Activated naive CD4-positive, alpha-beta T cell treated with anti-CD3 and anti-CD28 coated beads, Interleukin-2, amount 10 ng/mL, durations not matched to agents 7 days and 5 days (primary cell): Measurements from ENCODE around the gene SYVN1.
A peak's percentile ranks its signal among the peaks of the same experiment; 100 is the strongest.
"Not testable (repeated sequence)": the region's sequence is repeated elsewhere in the genome, so short reads cannot be mapped to it uniquely, and the experiment has no call there.

ENCODE experiments used
- CTCF ChIA-PET: fragments of 350-600 bp; sonication (Branson Sonifier 250); formaldehyde crosslinking; loops from one replicate; lab custom pipeline; 2021; ENCODE audit warnings: antibody characterized with exemption; lab: Charles Lee
- DNase-seq: peaks from one replicate; pipeline ENCODE4 v3.0.0-alpha.2; 2020
- H3K27ac Mint-ChIP-seq: one replicate; pipeline ENCODE4 v1.8.0; 2021; ENCODE audit warnings: mild to moderate bottlenecking, moderate library complexity, mixed read lengths
- H3K27me3 Mint-ChIP-seq: one replicate; pipeline ENCODE4 v1.8.0; 2021; ENCODE audit warnings: mild to moderate bottlenecking, mixed read lengths
- H3K36me3 Mint-ChIP-seq: one replicate; pipeline ENCODE4 v1.8.0; 2021; ENCODE audit warnings: mixed read lengths
- H3K4me1 Mint-ChIP-seq: one replicate; pipeline ENCODE4 v1.8.0; 2021; ENCODE audit warnings: mixed read lengths
- H3K4me3 Mint-ChIP-seq: one replicate; pipeline ENCODE4 v1.8.0; 2021; ENCODE audit warnings: mild to moderate bottlenecking, moderate library complexity, mixed read lengths
- H3K9me3 Mint-ChIP-seq: one replicate; pipeline ENCODE4 v1.8.0; 2021; ENCODE audit warnings: mixed read lengths

SYVN1 gene

DNA sequence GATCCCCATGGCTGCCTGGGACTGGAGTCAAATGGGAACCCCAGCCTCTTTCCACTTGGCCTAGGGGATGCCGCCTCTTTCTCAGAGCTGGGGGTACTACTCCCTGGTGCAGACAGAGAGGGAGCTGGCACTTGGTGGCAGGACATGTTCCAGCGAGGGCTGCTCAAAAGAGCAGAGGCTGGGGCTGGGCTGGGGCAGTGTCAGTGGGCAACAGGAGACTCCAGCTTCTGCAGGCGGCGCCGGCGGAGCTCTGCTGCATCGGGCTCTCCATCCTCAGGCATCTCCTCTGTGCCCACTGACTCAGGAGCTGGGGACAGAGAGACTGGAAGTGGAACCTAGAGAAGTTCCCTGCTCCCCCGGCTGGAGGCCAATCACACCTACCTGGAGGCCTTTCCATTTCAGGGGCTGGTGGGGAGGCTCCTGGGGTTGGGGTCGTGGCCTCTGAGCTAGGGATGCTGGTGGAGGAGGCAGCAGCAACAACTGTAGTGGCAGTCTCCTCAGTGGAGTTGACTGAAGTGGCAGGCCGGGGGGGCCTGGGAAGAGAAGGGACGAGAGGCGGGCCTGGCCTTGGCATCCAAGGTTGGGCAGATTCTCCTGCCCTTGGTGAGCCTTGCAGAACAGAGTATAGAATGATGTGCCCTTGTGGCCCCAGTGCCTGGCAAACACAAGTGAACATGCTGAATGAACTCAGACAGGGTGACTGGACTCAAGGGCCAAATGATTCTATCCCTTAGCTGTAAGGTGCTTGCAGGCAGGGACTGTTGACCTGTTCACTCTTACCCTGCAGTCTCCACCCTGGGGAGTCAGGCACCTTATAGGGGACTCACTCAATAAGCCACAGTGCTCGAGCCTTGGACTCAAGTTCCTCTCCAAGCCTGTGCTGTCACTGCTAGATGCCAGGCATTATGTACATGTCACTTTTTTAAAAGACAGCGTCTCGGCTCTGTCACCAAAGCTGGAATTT, 5.9 kb downstream of the SYVN1 start:
- H3K27ac Mint-ChIP-seq, result peak overlapping the region; percentile 37

DNA sequence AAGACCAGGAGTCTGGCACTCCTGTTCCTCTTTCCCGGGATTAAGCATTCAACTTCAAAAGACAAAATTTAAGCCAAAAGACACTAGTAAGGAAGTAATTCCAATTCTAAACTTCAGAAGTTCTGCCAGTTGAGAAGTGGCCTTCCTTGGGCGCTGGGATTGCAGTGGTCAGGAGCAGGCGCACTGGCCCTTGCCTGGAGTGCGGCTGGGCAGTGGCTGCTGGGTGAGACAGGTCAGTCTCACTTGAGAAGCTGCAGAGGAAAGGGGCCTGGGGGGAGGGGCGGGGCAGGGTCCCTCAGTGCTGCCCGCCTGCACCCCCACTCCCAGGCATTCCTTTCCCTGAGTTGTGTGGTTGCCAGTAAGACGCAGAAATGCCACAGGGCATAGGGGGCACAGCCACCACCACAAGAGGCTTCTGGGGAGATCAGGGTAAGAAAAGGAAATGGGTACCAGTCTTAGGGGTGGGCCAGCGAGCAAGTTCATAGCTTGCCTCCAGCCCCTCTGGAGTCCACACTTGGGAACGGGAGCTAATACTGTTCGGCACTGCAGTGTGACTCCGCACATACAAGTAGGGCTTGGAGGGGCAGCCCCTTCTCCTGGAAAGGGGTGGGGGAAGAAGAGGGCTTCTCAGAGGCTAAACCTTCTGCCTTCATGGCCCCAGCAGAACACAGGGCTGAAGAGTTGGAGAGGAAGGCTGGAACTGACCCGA, 6.7 kb downstream of the SYVN1 start:
- Mint-ChIP-seq H3K9me3 (no peaks in the 10 kb centered on the region), H3K27me3 (no peaks in the 10 kb centered on the region), H3K36me3 (peaks cover 44% of the 10 kb centered on the region), H3K27ac (no peak overlapping the region), H3K4me1 (peaks cover 27% of the 10 kb centered on the region), H3K4me3 (no peak overlapping the region)
- CTCF ChIA-PET, result interaction anchor here (0.9 kb wide), 1 partner anchor 53 kb away, joined by 4 read pairs; no protein-coding TSS in a partner anchor
- no peak for DNase-seq

More for the DNA sequence above, 5.9 kb downstream of the SYVN1 start:
- Mint-ChIP-seq H3K9me3 (no peaks in the 10 kb centered on the region), H3K27me3 (no peaks in the 10 kb centered on the region), H3K36me3 (peaks cover 50% of the 10 kb centered on the region), H3K4me1 (peaks cover 29% of the 10 kb centered on the region), H3K4me3 (no peak overlapping the region)
- CTCF ChIA-PET, result interaction anchor here (0.9 kb wide), 1 partner anchor 53 kb away, joined by 4 read pairs; no protein-coding TSS in a partner anchor
- no peak for DNase-seq

DNA sequence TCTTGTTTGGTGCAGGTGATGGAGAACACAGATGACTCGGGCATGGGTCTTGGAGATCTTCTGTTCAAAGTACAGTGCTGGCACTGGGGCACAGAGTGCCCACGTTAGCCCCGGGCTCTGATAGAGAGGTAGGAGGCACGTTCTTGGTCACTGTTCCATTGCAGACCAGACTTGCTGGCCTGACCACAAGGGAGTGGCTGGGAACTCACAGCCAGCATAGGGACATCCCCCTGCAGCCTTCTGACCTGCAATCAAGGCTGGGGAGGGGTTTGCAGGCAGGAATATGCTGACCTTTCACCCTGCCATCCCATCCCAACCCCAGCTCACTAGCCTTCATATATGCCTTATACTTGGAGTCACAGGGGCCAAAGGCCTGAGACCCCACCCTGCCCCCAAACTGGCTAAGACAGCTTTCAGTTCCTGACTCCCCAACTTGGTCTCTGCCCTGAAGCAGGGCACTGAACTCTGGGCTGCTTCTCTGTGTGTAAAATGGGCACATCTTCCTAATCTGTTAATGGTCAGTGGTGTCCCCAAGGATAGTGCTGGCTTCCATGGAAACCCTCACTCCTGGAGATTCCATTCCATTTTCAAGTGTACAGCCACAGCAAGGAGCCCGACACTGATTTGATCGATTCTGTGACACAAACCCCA, 7.6 kb downstream of the SYVN1 start:
- no peaks in the 10 kb centered on the region for H3K9me3 Mint-ChIP-seq
- peaks cover 26% of the 10 kb centered on the region for H3K4me1 Mint-ChIP-seq
- no peaks in the 10 kb centered on the region for H3K27me3 Mint-ChIP-seq
- no peak for DNase-seq
- CTCF ChIA-PET, result interaction anchor here (0.9 kb wide), 1 partner anchor 16 kb away, joined by 3 read pairs; no protein-coding TSS in a partner anchor
- no peak overlapping the region for H3K4me3 Mint-ChIP-seq
- peaks cover 47% of the 10 kb centered on the region for H3K36me3 Mint-ChIP-seq
- H3K27ac Mint-ChIP-seq, result peak overlapping the region; percentile 71

GRCh38 chr11:65125197-65126056, 8.9 kb downstream of the SYVN1 start:
- no peak for DNase-seq
- Mint-ChIP-seq H3K27me3 (no peaks in the 10 kb centered on the region), H3K4me1 (peaks cover 32% of the 10 kb centered on the region), H3K36me3 (peaks cover 52% of the 10 kb centered on the region), H3K9me3 (no peaks in the 10 kb centered on the region), H3K27ac (no peak overlapping the region), H3K4me3 (no peak overlapping the region)
- CTCF ChIA-PET, result interaction anchor here (0.9 to 1.1 kb wide), 2 partner anchors 12 to 15 kb away, joined by 3 read pairs; no protein-coding TSS in a partner anchor

DNA sequence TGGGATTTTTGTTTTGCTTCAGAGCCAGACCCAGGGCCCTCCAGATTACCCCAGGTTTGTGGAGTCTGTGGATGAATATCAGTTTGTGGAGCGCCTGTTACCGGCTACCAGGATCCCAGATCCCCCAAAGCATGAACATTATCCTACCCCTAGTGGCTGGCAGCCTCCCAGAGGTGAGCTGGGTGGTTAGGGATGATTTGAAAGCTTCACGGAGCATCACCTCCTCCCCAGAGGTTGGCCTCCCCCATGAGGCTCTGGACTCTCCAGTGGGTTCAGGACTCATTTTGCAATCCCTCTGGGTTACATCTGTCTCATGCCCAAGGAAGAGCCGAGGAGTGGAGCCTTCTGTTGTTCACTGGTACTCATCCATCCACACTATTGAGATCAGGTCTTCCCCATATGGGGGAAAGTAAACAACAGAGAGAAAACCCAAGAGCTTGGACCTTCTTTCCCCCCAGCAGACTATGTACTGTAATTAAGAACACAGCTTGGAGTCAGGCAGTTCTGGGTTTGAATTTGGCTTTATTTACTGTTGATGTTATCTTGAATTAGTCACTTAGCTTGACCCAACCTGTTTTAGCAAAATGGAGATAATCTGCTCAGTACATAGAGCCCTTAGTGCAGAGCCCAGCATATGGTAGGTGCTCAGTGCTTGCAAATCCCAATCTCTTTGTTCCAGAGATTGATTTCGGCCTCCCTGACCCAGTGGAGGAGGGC, 9.7 kb downstream of the SYVN1 start:
- H3K27me3 Mint-ChIP-seq, result no peaks in the 10 kb centered on the region
- H3K36me3 Mint-ChIP-seq, result peaks cover 54% of the 10 kb centered on the region
- no peak overlapping the region for H3K4me3 Mint-ChIP-seq
- CTCF ChIA-PET, result interaction anchor here (1.1 kb wide), 1 partner anchor 13 kb away, joined by 3 read pairs; no protein-coding TSS in a partner anchor
- H3K4me1 Mint-ChIP-seq, result peaks cover 39% of the 10 kb centered on the region
- DNase-seq, result no peak
- H3K27ac Mint-ChIP-seq, result peak overlapping the region; percentile 14
- H3K9me3 Mint-ChIP-seq, result no peaks in the 10 kb centered on the region

DNA sequence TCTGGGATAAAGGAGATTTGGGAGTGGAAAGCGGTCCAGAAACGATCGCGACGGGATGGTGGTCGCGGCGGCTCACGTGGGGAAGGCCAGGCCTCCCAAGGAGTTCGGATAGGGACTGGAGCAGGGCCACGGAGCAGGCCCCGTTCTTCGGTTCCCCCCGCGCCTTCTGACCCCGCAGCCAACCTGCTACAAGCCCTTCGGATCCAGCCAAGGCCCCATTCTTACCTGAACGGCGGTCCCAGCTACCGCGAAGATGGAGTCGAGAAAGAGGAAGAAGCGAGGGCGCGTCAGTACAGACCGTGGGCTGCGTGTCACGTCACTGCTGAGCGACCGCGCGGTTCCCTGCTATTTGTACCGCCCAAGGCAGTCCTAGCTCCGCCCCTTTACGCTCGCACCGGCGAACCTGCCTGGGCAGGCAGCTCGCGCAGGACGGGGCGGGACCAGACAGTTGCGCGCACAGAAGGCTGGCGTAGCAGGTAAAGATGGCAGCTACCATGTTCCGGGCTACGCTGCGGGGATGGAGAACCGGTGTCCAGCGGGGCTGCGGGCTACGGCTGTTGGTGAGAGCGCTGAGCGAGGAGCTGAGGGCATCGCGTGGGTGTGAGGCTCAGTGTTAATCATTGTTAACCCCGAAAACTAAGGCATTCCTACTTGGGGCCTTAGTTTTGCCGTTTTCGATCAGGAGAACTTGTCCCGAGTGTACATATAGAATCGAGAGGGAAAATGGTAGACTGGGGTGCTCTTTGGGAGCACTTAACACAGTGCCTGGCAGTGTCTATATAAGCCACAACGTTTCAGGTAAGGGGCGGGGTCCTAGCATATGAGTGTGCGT, 12.2 kb downstream of the SYVN1 start, which contains the start of the genes FAU and MRPL49:
Gene FAU, minus strand, starts transcription at position 270 of the 832 bp plus-strand sequence. CDS start 321 bp downstream, outside the sequence.
Gene MRPL49, plus strand, starts transcription at position 457 of the 832 bp plus-strand sequence. Its CDS starts 26 bp downstream, at position 483.
- DNase-seq, result peak; percentile 100
- H3K27me3 Mint-ChIP-seq, result no peaks in the 10 kb centered on the region
- no peaks in the 10 kb centered on the region for H3K9me3 Mint-ChIP-seq
- CTCF ChIA-PET, result interaction anchor here (0.7 to 4.3 kb wide), 5 partner anchors 10 to 109 kb away, joined by 3 to 33 read pairs (median 6); partner anchors contain the start of genes CAPN1, SYVN1 and TM7SF2
- peaks cover 60% of the 10 kb centered on the region for H3K36me3 Mint-ChIP-seq
- H3K4me3 Mint-ChIP-seq, result peak within 1 kb of the TSS; percentile 97
- H3K4me1 Mint-ChIP-seq, result peaks cover 51% of the 10 kb centered on the region
- peak within 1 kb of the TSS; percentile 100 for H3K27ac Mint-ChIP-seq

DNA sequence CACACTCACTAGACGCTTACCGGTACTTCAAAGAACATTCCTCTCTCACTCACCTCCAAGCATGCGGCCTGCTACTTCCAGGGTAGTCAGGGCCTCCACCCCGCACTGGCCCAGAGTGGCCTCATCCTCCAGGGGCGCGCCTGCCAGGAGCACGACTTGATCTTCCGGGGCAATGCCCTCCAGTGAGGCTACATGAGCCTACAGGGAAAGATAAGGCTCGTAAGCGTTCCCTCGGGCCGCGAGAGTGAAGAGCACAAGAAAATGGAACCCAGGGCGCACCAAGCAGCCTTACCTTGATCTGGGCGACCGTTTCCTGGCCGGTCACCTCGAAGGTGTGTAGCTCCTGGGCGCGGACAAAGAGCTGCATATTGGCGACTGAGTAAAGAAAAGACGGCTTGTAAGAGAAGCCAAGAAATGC, 12.9 kb downstream of the SYVN1 start:
- no peaks in the 10 kb centered on the region for H3K27me3 Mint-ChIP-seq
- peak; percentile 61 for DNase-seq
- peak overlapping the region; percentile 100 for H3K27ac Mint-ChIP-seq
- H3K4me1 Mint-ChIP-seq, result peaks cover 55% of the 10 kb centered on the region
- peak overlapping the region; percentile 97 for H3K4me3 Mint-ChIP-seq
- CTCF ChIA-PET, result interaction anchor here (0.7 to 4.3 kb wide), 5 partner anchors 10 to 109 kb away, joined by 3 to 33 read pairs (median 6); partner anchors contain the start of genes CAPN1, SYVN1 and TM7SF2
- peaks cover 57% of the 10 kb centered on the region for H3K36me3 Mint-ChIP-seq
- no peaks in the 10 kb centered on the region for H3K9me3 Mint-ChIP-seq

DNA sequence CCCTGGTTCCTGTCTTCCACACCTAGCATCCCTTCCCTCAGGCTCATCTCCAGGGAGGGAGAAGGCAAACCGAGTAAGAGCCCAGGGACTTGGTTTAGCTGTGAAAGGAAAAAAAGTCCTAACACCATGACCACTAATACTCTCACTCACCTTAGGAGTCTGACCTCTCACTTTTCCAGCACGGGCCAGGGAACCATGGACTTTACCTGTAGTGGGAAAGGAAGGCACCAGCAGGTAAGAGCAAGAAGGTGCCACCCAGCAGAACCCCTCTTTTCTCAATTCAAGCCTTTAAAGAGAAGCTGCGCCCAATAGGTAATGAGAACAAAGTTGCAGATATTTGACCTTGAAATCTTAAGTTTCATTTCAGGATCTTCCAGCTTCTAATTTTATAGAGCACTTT, 13.5 kb downstream of the SYVN1 start:
- Mint-ChIP-seq H3K27me3 (no peaks in the 10 kb centered on the region), H3K36me3 (peaks cover 54% of the 10 kb centered on the region), H3K27ac (peak overlapping the region; percentile 100), H3K9me3 (no peaks in the 10 kb centered on the region), H3K4me1 (peaks cover 61% of the 10 kb centered on the region), H3K4me3 (peak overlapping the region; percentile 97)
- CTCF ChIA-PET, result interaction anchor here (1.8 to 4.3 kb wide), 3 partner anchors 9 to 60 kb away, joined by 6 to 33 read pairs (median 9); partner anchors contain the start of genes CAPN1, SYVN1 and TM7SF2
- DNase-seq, result no peak

GRCh38 chr11:65119670-65119995, 14.7 kb downstream of the SYVN1 start:
- no peak for DNase-seq
- H3K4me3 Mint-ChIP-seq, result no peak overlapping the region
- H3K27me3 Mint-ChIP-seq, result no peaks in the 10 kb centered on the region
- H3K4me1 Mint-ChIP-seq, result peaks cover 67% of the 10 kb centered on the region
- H3K36me3 Mint-ChIP-seq, result peaks cover 47% of the 10 kb centered on the region
- CTCF ChIA-PET, result interaction anchor here (1.1 to 4.3 kb wide), 2 partner anchors 8 to 12 kb away, joined by 3 to 33 read pairs; partner anchors contain the start of gene TM7SF2
- peak overlapping the region; percentile 76 for H3K27ac Mint-ChIP-seq
- H3K9me3 Mint-ChIP-seq, result no peaks in the 10 kb centered on the region

- H3K9me3 Mint-ChIP-seq, H3K27me3 Mint-ChIP-seq, H3K4me3 Mint-ChIP-seq, DNase-seq: not testable (repeated sequence)
- peaks cover 44% of the 10 kb centered on the region for H3K36me3 Mint-ChIP-seq
- H3K27ac Mint-ChIP-seq, result peak overlapping the region; percentile 98
- peaks cover 69% of the 10 kb centered on the region for H3K4me1 Mint-ChIP-seq
- CTCF ChIA-PET, result interaction anchor here (0.7 to 4.3 kb wide), 7 partner anchors 7 to 297 kb away, joined by 3 to 33 read pairs (median 4); partner anchors contain the start of genes ARL2 and TM7SF2
These were observed 15.2 kb downstream of the SYVN1 start for GRCh38 chr11:65118891-65119669.
